Astrocyte (in vitro differentiated cells and primary cell): ENCODE results near the gene GOLIM4. TPM values are rescaled to one million over a fixed set of nuclear protein-coding genes. Genes with fewer than 3 reads are reported as not detected.

Experiments used
- DNase-seq: peaks from one replicate; pipeline ENCODE4 v3.0.0-alpha.2; 2010; ENCODE audit warnings: low read depth
- FAIRE-seq: peaks from 2 replicates; lab custom pipeline; 2011; peaks lifted over from hg19 to GRCh38; lab: Jason Lieb, UNC
- H2AFZ ChIP-seq: 2 replicates; pipeline ENCODE4 v1.6.0; 2012; ENCODE audit warnings: low read depth, low read length, inconsistent platforms
- H3K27ac ChIP-seq: 2 replicates; pipeline ENCODE4 v1.5.1; 2011; ENCODE audit warnings: low read depth, low read length, inconsistent platforms
- H3K27me3 ChIP-seq: 2 replicates; pipeline ENCODE4 v1.6.0; 2011; ENCODE audit warnings: low read length, inconsistent platforms; ENCODE audit not compliant: insufficient read depth
- H3K36me3 ChIP-seq: 2 replicates; pipeline ENCODE4 v1.5.1; 2011; ENCODE audit warnings: low read length, inconsistent platforms; ENCODE audit not compliant: insufficient read depth
- H3K4me1 ChIP-seq: 2 replicates; pipeline ENCODE4 v1.5.1; 2011; ENCODE audit warnings: low read length, inconsistent platforms; ENCODE audit not compliant: insufficient read depth
- H3K4me2 ChIP-seq: 2 replicates; pipeline ENCODE4 v1.6.0; 2012; ENCODE audit warnings: low read length, inconsistent platforms
- H3K4me3 ChIP-seq: 2 replicates; pipeline ENCODE4 v1.5.1; 2011; ENCODE audit warnings: low read depth, mild to moderate bottlenecking, low read length, inconsistent platforms; ENCODE audit not compliant: insufficient read depth
- H3K79me2 ChIP-seq: 2 replicates; pipeline ENCODE4 v1.6.0; 2012; ENCODE audit warnings: mild to moderate bottlenecking, low read length, inconsistent platforms; ENCODE audit not compliant: insufficient read depth
- H3K9ac ChIP-seq: 2 replicates; pipeline ENCODE4 v1.6.0; 2012; ENCODE audit warnings: mild to moderate bottlenecking, low read length, inconsistent platforms
- H3K9me3 ChIP-seq: 2 replicates; pipeline ENCODE4 v1.5.1; 2012; ENCODE audit warnings: low read depth, mild to moderate bottlenecking, low read length, inconsistent platforms; ENCODE audit not compliant: insufficient read depth
- H4K20me1 ChIP-seq: 2 replicates; pipeline ENCODE4 v1.6.0; 2012; ENCODE audit warnings: low read length, inconsistent platforms; ENCODE audit not compliant: insufficient read depth
- H3K27ac Mint-ChIP-seq: one replicate; pipeline ENCODE4 v1.8.0; 2021; ENCODE audit warnings: mild to moderate bottlenecking, mixed read lengths; ENCODE audit not compliant: unreplicated experiment
- H3K27me3 Mint-ChIP-seq: one replicate; pipeline ENCODE4 v1.8.0; 2021; ENCODE audit warnings: low read depth, mixed read lengths; ENCODE audit not compliant: unreplicated experiment
- H3K36me3 Mint-ChIP-seq: one replicate; pipeline ENCODE4 v1.8.0; 2021; ENCODE audit warnings: low read depth, mixed read lengths; ENCODE audit not compliant: unreplicated experiment
- H3K4me1 Mint-ChIP-seq: one replicate; pipeline ENCODE4 v1.8.0; 2021; ENCODE audit warnings: low read depth, mixed read lengths; ENCODE audit not compliant: unreplicated experiment
- H3K4me3 Mint-ChIP-seq: one replicate; pipeline ENCODE4 v1.8.0; 2021; ENCODE audit warnings: mild to moderate bottlenecking, moderate library complexity, mixed read lengths; ENCODE audit not compliant: unreplicated experiment
- H3K9me3 Mint-ChIP-seq: one replicate; pipeline ENCODE4 v1.8.0; 2021; ENCODE audit warnings: mild to moderate bottlenecking, mixed read lengths; ENCODE audit not compliant: unreplicated experiment
- CTCF ChIP-seq: IDR thresholded peaks from 2 replicates; pipeline ENCODE4 v1.5.1; 2011; ENCODE audit warnings: low read depth, mild to moderate bottlenecking, inconsistent platforms, low read length, moderate library complexity; ENCODE audit not compliant: insufficient read depth
- EZH2 ChIP-seq: IDR thresholded peaks from 2 replicates; pipeline ENCODE4 v1.6.1; 2012; ENCODE audit warnings: mild to moderate bottlenecking, low read length, inconsistent platforms; ENCODE audit not compliant: insufficient read depth
- total RNA-seq: library from RNA; stranded (reverse); gene quantifications from 2 replicates; pipeline ENCODE4 v1.2.1, GENCODE V29; 2021

The GOLIM4 gene
- total RNA-seq, 1 donor from 2014 or later = 51.5 TPM

GRCh38 chr3:168036619-168037018 is 59.1 kb downstream of the GOLIM4 start:
- FAIRE-seq = no peak

GRCh38 chr3:168034152-168034928 is 61.4 kb downstream of the GOLIM4 start:
- H3K36me3 ChIP-seq = peaks cover 23% of the 10 kb centered on the region
- no peak overlapping the region for H3K27ac ChIP-seq
- H3K4me3 ChIP-seq = no peak overlapping the region
- peaks cover 13% of the 10 kb centered on the region for H4K20me1 ChIP-seq
- Mint-ChIP-seq H3K9me3 (peaks cover 2% of the 10 kb centered on the region), H3K4me1 (peaks cover 2% of the 10 kb centered on the region), H3K27ac (no peak overlapping the region), H3K36me3 (peaks cover 10% of the 10 kb centered on the region), H3K27me3 (no peaks in the 10 kb centered on the region), H3K4me3 (no peak overlapping the region)
- no peak overlapping the region for H2AFZ ChIP-seq
- no peak overlapping the region for H3K4me2 ChIP-seq
- FAIRE-seq (no peak), DNase-seq (peak; percentile 68)
- H3K9me3 ChIP-seq = no peaks in the 10 kb centered on the region
- peaks cover 9% of the 10 kb centered on the region for H3K4me1 ChIP-seq
- no peaks in the 10 kb centered on the region for H3K27me3 ChIP-seq
- no peaks in the 10 kb centered on the region for H3K79me2 ChIP-seq
- TF ChIP-seq EZH2 (no peak), CTCF (no peak)
- no peak overlapping the region for H3K9ac ChIP-seq

More at GRCh38 chr3:168036619-168037018, 59.1 kb downstream of the GOLIM4 start:
- Histone ChIP-seq H3K27ac (no peak overlapping the region), H3K27me3 (no peaks in the 10 kb centered on the region), H3K36me3 (peaks cover 23% of the 10 kb centered on the region), H2AFZ (no peak overlapping the region), H3K9me3 (no peaks in the 10 kb centered on the region), H3K79me2 (no peaks in the 10 kb centered on the region), H4K20me1 (peaks cover 13% of the 10 kb centered on the region), H3K4me2 (no peak overlapping the region), H3K4me3 (no peak overlapping the region), H3K4me1 (peaks cover 9% of the 10 kb centered on the region), H3K9ac (no peak overlapping the region)
- Mint-ChIP-seq H3K27me3 (no peaks in the 10 kb centered on the region), H3K4me1 (peaks cover 2% of the 10 kb centered on the region), H3K4me3 (no peak overlapping the region), H3K9me3 (peaks cover 2% of the 10 kb centered on the region), H3K36me3 (peaks cover 10% of the 10 kb centered on the region), H3K27ac (no peak overlapping the region)
- TF ChIP-seq CTCF = no peak
- no peak for TF ChIP-seq EZH2
- DNase-seq = no peak

- no peak overlapping the region for H3K9ac ChIP-seq
- no peaks in the 10 kb centered on the region for H3K79me2 ChIP-seq
- DNase-seq = no peak
- no peak overlapping the region for H3K27ac ChIP-seq
- peaks cover 2% of the 10 kb centered on the region for H3K9me3 Mint-ChIP-seq
- no peak overlapping the region for H3K4me3 Mint-ChIP-seq
- peaks cover 13% of the 10 kb centered on the region for H4K20me1 ChIP-seq
- H3K9me3 ChIP-seq = no peaks in the 10 kb centered on the region
- peaks cover 2% of the 10 kb centered on the region for H3K4me1 Mint-ChIP-seq
- no peak overlapping the region for H3K27ac Mint-ChIP-seq
- peaks cover 9% of the 10 kb centered on the region for H3K4me1 ChIP-seq
- H2AFZ ChIP-seq = no peak overlapping the region
- H3K4me3 ChIP-seq = no peak overlapping the region
- H3K4me2 ChIP-seq = no peak overlapping the region
- peaks cover 15% of the 10 kb centered on the region for H3K36me3 Mint-ChIP-seq
- no peak for FAIRE-seq
- no peak for TF ChIP-seq EZH2
- TF ChIP-seq CTCF = no peak
- peaks cover 34% of the 10 kb centered on the region for H3K36me3 ChIP-seq
- H3K27me3 Mint-ChIP-seq = no peaks in the 10 kb centered on the region
- no peaks in the 10 kb centered on the region for H3K27me3 ChIP-seq
Observed at GRCh38 chr3:168030577-168030976, 65.1 kb downstream of the GOLIM4 start.
